ENCODE results near the gene SYT17.

Gene SYT17

GRCh38 chr16:19245326-19245925 is 77.4 kb downstream of the SYT17 start:
- no peak for DNase-seq
- no peak for TF ChIP-seq GATA1 (IDR thresholded peaks at IDR 0.05; ENCODE audit: low read depth, low read length)
- no peak for TF ChIP-seq POLR2A (IDR thresholded peaks at IDR 0.05; ENCODE audit: low read length)

DNA sequence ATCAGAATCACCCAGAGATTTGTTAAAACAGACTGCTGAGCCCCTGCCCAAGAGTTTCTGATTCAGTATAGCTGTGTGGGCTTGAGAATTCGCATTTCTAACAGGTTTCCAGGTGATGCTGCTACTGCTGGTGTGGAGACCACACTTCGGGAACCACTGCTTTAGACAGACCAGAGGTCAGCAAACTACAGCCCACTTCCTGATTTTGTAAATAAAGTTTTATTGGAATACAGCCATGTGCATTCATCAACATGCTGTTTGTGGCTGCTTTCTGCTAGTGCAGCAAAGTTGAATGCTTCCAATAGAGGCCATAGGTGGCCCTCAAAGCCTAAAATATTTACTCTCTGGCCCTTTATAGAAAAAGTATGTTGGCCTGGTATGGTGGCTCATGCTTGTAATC is 84.9 kb downstream of the SYT17 start:
- TF ChIP-seq POLR2A (IDR thresholded peaks at IDR 0.05; ENCODE audit: low read length) (no peak), GATA1 (IDR thresholded peaks at IDR 0.05; ENCODE audit: low read depth, low read length) (no peak)

DNA sequence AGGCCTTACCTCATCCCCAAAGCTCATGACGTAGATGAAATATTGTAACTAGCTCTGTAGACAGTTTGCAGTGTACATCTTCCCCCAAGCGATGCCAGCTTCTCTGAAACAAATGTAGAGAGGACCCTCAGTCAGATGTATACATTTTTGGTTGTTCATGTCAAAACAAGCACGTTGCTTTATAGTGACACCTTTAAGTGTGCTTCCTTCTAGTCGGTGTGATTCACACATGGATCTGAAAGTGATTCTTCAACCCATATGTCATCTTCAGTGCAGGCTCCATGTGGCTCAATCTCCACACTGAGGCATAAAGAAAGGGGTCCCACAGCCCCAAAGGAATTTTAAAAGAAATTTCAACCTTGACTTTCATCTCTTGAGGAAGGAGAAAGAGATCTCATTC is 86.6 kb downstream of the SYT17 start:
- no peak for DNase-seq
- no peak for TF ChIP-seq GATA1 (IDR thresholded peaks at IDR 0.05; ENCODE audit: low read depth, low read length)
- no peak for TF ChIP-seq POLR2A (IDR thresholded peaks at IDR 0.05; ENCODE audit: low read length)

More for the DNA sequence above, 84.9 kb downstream of the SYT17 start:
- no peak for DNase-seq

- no peak for DNase-seq
- TF ChIP-seq POLR2A (IDR thresholded peaks at IDR 0.05; ENCODE audit: low read length), result no peak
- no peak for TF ChIP-seq GATA1 (IDR thresholded peaks at IDR 0.05; ENCODE audit: low read depth, low read length)
Observed at GRCh38 chr16:19264123-19264673, 96.2 kb downstream of the SYT17 start.

- TF ChIP-seq GATA1 (IDR thresholded peaks at IDR 0.05; ENCODE audit: low read depth, low read length) (no peak), POLR2A (IDR thresholded peaks at IDR 0.05; ENCODE audit: low read length) (no peak)
- DNase-seq, result no peak
Observed at GRCh38 chr16:19265380-19265930, 97.4 kb downstream of the SYT17 start.

DNA sequence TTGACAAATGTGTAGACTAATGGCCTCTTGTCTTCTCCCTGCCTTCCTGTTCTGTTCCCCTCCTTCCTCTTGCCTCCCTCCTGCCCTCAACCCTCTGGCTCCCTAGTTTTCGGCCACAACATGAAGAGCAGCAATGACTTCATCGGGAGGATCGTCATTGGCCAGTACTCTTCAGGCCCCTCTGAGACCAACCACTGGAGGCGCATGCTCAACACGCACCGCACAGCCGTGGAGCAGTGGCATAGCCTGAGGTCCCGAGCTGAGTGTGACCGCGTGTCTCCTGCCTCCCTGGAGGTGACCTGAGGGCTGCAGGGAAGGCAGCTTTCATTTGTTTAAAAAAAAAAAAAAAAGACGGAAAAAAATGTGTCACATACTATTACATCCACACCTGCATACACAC is 98.7 kb downstream of the SYT17 start:
- no peak for TF ChIP-seq GATA1 (IDR thresholded peaks at IDR 0.05; ENCODE audit: low read depth, low read length)
- no peak for TF ChIP-seq POLR2A (IDR thresholded peaks at IDR 0.05; ENCODE audit: low read length)
- no peak for DNase-seq

DNA sequence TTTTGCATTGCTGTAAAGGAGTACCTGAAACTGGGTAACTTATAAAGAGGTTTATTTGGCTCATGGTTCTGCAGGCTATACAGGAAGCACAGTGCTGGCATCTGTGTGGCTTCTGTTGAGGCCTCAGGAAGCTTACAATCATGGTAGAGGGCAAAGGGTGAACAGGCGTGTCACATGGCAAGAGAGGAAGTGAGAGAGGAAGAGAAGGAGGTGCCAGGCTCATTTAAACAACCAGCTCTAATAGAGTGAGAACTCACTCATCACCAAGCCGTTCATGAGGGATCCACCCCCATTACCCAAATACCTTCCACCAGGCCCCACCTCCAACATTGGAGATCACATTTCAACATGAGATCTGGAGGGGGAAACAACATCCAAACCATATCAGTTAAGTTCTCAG is 101.1 kb downstream of the SYT17 start:
- DNase-seq, result no peak
- TF ChIP-seq POLR2A (IDR thresholded peaks at IDR 0.05; ENCODE audit: low read length) (no peak), GATA1 (IDR thresholded peaks at IDR 0.05; ENCODE audit: low read depth, low read length) (no peak)

DNA sequence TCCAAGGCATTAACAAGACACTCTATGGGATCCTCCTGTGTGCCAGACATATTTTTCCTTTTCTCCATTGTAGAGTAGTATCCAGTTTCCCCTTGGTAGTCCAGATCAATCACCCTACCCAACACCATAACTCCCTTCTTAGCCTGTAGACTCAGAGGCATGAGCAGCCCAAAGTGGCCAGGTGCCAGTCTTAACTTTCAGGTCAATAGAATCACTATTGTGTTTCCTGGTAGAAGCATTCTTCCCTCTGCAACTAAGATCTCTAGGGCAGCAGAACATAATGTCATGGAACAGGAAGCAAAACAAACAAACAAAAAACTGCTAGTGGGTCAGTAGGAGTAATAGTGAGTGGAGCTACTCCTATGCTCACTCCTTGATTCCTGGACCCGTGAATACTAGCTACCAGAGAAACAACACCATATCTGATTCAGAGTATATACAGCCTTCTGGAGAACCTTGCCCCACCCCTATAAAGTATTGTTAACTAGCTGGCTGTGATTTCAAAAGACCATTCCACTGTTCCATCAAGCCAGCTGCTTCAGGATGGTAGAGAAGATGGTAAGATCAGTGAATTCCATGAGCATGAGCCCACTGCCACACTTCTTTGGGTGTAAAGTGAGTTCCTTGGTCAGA is 106.2 kb downstream of the SYT17 start:
- no peak for TF ChIP-seq GATA1 (IDR thresholded peaks at IDR 0.05; ENCODE audit: low read depth, low read length)
- no peak for TF ChIP-seq POLR2A (IDR thresholded peaks at IDR 0.05; ENCODE audit: low read length)
- no peak for DNase-seq

DNA sequence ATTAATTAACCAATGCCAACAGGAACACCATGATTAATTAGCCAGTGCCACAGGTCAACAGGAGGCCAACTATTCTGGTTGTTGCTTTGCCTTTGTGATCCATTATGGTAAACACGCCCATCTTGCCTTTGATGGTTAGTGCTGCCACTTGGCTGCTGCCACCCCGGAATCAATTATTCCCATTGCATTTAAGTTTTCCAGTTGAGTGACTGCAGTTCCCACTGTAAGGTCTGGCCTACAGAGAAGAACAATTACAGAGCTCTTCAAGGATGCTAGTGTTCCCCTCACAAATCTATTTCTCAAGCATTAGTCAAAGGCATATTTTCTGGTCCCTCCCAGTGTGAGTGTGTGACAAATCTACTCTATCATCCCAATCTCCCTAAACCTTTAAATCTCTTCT is 110.4 kb downstream of the SYT17 start:
- DNase-seq, result no peak
- TF ChIP-seq GATA1 (IDR thresholded peaks at IDR 0.05; ENCODE audit: low read depth, low read length) (no peak), POLR2A (IDR thresholded peaks at IDR 0.05; ENCODE audit: low read length) (no peak)

DNA sequence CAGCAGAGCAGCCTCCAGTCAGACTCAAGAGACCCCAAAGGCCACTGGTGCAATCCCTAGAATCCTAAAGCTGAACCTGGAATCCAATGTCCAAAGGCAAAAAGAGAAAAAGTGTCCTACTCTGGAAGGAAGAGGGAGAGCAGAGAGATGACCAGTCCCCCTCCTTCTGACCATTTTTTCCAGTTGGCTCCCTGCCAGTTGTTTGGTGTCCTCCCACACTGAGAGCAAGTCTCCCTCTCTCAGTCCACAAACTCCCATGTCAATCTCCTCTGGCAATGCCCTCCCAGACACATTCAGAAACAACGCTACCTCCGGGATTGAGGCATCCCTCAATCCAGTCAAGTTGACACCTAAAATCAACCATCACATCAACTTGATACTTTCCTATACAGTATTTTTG is 113.2 kb downstream of the SYT17 start:
- DNase-seq, result no peak
- TF ChIP-seq POLR2A (IDR thresholded peaks at IDR 0.05; ENCODE audit: low read length) (no peak), GATA1 (IDR thresholded peaks at IDR 0.05; ENCODE audit: low read depth, low read length) (no peak)

DNA sequence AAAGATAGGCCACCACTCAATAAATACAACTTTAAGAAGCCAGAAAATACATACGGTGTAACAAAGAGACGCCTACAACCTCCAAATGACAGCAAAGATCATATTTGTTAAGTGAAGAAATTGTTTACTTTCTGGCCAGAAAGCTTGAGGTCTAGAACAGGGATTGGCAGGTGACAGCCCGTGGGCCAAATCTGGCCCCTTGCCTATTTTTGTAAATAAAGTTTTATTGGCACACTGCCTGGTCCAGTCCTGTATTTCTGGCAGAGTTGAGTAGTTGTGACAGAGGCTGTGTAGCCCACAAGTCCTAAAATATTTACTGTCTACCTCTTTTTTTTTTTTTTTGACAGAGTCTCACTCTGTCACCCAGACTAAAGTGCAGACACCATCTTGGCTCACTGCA is 114.1 kb downstream of the SYT17 start:
- no peak for DNase-seq
- no peak for TF ChIP-seq GATA1 (IDR thresholded peaks at IDR 0.05; ENCODE audit: low read depth, low read length)
- TF ChIP-seq POLR2A (IDR thresholded peaks at IDR 0.05; ENCODE audit: low read length), result no peak

DNA sequence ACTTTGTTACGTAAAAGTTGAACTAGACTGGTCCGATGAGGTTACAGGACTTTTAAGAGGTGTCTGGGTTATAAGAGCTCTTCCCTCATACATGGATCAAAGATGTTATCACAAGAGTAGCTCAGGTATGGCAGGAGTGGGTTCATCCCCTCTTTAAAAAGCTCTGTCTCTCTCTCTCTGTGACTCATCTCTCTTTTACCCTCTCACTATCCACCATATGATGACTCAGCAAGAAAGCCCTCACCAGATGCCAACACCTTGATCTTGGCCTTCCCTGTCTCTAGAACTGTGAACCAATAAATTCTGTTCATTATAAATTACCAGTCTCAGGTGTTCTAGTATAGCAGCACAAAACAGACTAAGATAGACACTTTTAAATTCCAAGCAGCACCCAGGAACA is 115.6 kb downstream of the SYT17 start:
- TF ChIP-seq POLR2A (IDR thresholded peaks at IDR 0.05; ENCODE audit: low read length), result no peak
- no peak for TF ChIP-seq GATA1 (IDR thresholded peaks at IDR 0.05; ENCODE audit: low read depth, low read length)
- peak in 1 of 2 experiments; percentile 16 for DNase-seq

- DNase-seq, result no peak
- TF ChIP-seq GATA1 (IDR thresholded peaks at IDR 0.05; ENCODE audit: low read depth, low read length) (no peak), POLR2A (IDR thresholded peaks at IDR 0.05; ENCODE audit: low read length) (no peak)
Observed at GRCh38 chr16:19284207-19284606, 116.2 kb downstream of the SYT17 start.

DNA sequence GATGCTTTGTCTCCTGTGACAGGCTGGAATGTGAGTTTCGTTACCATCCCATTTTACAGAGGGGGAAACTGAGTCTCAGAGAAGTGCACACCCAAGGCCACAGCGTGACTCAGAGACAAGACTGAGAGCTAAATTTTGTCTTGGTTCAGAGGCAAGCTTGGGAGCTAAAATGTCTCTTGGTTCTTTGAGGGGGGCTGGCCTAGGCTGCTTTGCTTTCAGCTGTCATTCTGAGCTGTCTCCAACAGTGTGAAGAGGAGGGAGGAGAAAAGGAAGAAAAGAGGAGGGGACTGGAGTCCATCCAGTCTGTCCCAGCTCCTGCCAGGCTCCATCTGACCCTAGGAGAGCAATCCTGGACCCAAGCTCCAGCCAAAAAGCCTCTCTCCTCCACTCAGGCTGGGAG is 117.4 kb downstream of the SYT17 start, which contains the start of gene CLEC19A:
TSS of gene CLEC19A (plus strand) at position 301 of the 400 bp plus-strand sequence. CDS start 121 bp downstream, outside the sequence.
- DNase-seq, result no peak
- TF ChIP-seq GATA1 (IDR thresholded peaks at IDR 0.05; ENCODE audit: low read depth, low read length), result no peak
- no peak for TF ChIP-seq POLR2A (IDR thresholded peaks at IDR 0.05; ENCODE audit: low read length)

- TF ChIP-seq GATA1 (IDR thresholded peaks at IDR 0.05; ENCODE audit: low read depth, low read length), result no peak
- no peak for TF ChIP-seq POLR2A (IDR thresholded peaks at IDR 0.05; ENCODE audit: low read length)
- no peak for DNase-seq
Observed at GRCh38 chr16:19286827-19287226, 118.8 kb downstream of the SYT17 start.

Data from erythroblast (primary cell).